Non-pigmented ciliary epithelial cell (primary cell): ENCODE measurements around the gene BCL2L1.

Experiments
- DNase-seq: peaks from one replicate; pipeline ENCODE4 v3.0.0-alpha.2; 2010; ENCODE audit warnings: low read depth

BCL2L1 gene

GRCh38 chr20:31708736-31709534 lies 13.7 kb downstream of the BCL2L1 start:
- no peak for DNase-seq

DNA sequence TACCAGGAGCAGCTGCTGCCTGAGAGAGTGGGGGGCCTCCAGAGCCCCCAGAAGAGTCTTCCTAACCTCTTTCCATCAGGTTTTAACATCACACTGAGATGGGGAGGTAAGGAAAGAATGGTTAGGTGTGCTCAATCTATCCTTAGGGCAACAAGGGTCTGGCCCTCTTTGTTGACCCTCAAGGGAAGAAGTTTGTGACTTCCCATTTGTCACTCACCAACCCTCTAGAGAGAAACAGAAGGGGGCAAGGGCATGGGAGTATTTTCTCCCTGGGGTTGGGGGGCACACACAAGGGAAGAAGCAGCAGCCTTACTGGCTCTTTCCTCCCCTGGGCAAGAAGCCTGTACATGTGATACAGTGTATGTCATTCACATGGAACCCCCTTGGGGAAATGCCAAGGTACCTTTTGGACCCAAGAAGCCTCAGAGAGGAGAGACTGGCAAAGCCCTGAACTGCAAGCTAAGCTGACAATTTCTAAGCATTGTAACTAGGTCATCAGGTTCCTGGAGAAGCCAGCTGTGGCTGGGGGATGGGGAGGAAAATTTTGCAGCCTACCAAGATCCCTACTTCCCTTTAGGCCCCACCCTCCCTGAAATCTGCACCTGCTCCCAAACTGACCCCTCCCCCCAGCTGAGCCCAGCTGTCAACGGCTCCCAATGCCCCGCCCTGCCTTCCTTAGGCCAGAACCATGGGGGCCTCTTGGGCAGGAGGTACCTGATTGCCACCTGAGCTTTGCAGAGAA lies 14.5 kb downstream of the BCL2L1 start:
- DNase-seq: no peak

- no peak for DNase-seq
Measured at GRCh38 chr20:31707258-31707615, 15.4 kb downstream of the BCL2L1 start.

DNA sequence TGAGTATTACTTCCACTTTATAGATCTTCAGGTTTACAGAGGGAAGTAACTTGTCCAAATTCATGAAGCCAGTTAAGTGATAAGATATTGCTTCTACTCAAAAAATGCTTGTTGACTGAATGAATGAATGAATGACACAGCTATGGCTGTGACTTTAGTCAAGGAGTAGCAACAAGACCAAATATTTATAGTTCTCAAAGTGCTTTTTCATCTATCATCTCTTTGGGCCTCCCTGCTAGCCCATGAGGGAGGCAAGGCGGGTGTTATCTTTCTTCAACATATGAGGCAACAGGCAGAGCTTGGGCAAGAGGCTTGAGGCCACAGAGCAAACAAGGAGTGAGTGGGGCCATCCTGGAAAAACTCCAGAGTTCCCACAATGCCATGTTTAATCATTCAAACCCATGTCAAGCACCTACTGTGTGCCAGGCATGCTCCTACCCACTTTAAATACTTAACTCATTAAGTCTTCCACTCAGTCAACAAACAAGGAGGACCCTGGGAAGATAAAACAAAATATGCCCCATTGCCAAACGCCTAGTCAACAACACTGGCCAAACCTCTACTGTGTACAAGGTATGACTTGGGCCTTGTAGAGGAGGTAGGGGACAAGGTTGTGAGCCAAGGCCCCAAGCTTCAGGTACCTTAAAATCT lies 15.9 kb downstream of the BCL2L1 start:
- no peak for DNase-seq

GRCh38 chr20:31705598-31706597 lies 16.8 kb downstream of the BCL2L1 start:
- DNase-seq: no peak

DNA sequence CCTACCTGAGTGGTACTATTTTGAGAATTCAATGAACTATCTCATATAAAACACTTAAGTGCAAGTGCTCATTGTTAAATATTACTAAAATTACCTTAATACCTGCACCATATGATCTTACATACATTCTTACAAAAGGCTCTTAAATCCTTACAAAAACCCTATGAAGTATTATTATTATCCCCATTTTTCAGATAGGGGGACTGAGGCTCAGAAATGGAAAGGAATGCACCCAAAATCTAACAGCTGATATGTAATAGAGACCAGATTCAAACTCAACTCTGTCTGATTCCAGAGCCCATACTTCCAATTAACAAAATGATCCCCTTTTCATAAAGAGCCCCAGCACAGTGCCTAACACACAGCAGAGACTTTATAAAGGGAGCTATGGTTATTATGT lies 17.5 kb downstream of the BCL2L1 start:
- no peak for DNase-seq

DNA sequence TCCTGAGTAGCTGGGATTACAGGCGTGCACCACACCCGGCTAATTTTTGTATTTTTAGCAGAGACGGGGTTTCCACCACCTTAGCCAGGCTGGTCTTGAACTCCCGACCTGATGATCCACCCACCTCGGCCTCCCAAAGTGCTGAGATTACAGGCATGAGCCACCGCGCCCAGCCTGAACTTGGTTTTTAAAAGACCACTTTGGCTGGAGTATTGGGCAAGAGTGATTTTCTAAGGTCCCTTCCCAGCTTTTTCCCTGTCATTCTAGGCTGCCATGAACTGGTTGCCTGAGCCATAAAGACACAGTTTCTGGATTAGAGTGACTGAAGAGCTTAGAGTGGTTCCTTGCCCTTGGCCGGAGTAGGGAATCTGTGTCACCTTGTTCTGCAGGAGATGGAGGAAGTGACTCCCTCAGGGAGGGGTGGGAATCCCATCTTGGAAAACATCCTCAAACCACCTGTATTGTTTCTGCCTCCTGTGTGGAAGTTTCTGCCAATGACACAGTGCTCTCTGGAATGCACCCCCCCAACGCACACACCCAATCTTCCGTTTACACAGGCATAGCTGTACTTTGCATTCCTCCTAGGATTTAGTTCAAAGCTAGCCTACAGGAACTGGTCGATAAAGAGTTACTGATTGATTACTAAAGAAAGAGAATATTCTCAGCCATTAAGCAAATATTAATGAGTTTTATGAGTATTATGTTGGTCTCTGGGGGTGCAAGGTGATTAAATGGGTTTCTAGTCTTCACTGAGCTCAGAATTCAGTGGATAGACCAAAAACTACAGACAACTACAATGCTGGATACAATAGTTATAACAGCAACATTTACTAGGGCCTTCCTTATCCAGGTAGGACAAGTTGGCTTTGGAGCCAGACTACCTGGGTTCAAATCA lies 18.2 kb downstream of the BCL2L1 start:
- no peak for DNase-seq

GRCh38 chr20:31701591-31701990 lies 21.1 kb downstream of the BCL2L1 start:
- DNase-seq: no peak

- no peak for DNase-seq
Measured at GRCh38 chr20:31700747-31701146, 21.9 kb downstream of the BCL2L1 start.

DNA sequence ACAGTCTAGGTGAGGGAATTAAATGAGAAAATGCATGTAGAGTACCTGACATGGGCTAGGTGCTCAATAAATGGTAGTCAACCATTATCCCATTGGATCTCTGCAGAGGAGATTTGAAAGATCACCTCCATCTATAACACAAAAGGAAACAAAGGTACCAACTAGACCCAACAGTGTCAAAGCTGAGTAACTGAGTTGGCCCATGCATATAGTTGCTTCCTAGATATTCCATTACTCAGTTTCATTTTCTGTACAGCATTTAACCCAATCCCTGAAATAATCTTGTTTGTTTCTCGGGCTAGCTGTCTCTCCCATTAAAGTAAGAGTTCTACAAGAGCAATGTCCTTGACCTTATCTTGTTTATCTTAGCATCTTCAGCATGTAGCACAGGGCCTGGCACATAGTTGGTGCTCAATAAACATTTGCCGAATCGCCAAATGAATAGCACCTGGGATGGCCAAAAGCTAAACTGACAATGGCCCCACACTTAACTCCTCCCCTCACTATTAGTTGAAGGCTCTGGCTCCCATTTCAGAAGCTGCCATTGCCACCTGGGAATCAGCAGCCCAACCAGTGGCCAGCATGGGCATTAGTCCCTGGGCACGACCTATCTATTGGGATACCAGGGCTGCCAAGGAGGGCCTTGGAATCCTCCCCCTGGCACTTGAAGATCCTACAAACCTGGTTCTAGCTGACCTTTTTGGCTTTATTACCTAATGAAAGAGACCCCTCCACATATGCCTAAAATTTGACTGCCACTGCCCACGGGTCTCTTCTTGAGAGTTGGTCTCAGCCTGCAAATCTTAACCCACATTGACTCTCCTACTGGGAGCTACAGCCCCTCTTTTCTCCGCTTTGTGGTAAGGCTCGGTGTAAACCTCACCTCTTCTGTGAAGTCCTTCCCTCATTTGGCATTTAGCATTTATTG lies 22.6 kb downstream of the BCL2L1 start:
- no peak for DNase-seq

GRCh38 chr20:31698803-31699718 lies 23.6 kb downstream of the BCL2L1 start:
- DNase-seq: peak; percentile 96

DNA sequence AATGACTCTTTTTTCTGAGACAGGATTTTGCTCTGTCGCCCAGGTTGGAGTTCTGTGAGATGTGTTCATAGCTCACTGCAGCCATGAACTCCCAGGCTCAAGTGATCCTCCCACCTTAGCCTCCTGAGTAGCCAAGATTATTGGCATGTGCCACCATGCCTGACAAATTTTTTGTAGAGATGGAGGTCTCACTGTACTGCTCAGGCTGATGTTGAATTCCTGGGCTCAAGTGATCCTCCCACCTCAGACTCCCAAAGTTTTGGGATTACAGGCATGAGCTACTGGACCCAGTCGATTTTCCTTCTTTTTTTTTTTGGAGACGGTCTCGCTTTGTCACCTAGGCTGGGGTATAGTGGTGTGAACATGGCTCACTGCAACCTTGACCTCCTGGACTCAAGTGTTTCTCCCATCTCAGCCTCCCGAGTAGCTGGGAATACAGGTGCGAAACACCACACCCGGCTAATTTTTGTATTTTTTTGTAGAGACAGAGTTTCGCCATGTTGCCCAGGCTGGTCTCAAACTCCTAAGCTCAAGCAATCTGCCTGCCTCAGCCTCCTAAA lies 24.3 kb downstream of the BCL2L1 start:
- DNase-seq: no peak

- DNase-seq: no peak
Measured at GRCh38 chr20:31695849-31696804, 26.5 kb downstream of the BCL2L1 start.

GRCh38 chr20:31694842-31695593 lies 27.6 kb downstream of the BCL2L1 start:
- DNase-seq: no peak

DNA sequence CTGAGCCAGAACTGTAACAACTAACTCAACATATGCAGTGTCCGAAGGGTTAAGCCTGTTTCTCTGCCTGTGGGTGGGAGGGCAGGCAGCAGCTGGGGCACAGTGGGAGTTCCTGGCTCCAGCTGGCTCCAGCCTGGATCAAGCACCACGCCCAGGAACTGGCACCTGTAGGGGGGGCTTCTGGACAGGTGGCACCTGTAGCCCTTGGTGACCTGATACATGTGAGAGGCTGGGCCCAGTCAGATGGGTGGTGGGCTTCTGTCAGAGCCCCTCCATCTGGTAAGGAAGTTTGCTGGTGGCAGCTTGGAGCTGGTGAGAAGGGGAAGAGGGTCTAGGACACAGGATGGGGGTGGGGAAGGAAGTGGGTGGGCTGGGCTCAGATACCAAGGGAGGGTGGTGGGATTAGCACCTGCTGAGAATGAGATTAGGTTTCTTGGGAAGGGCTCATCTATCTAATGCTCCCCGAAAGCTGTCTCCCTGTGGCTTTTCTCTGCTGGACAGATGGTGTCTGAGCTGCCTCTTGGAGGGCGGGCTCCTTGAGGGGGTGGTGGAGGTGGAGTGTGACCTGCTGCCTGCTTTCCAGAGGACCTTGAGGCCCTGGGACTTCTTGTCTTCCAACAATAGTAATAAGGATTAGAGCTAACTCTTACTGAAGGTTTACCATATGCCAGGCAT lies 28.5 kb downstream of the BCL2L1 start:
- DNase-seq: no peak

GRCh38 chr20:31693402-31693801 lies 29.3 kb downstream of the BCL2L1 start:
- no peak for DNase-seq
